Mucosa of rectum (tissue), 2 donors: ENCODE results near the gene LENG8.
"Not testable (repeated sequence)": the region's sequence is repeated elsewhere in the genome, so short reads cannot be mapped to it uniquely, and the experiment has no call there.

ENCODE experiments used
- H3K27ac ChIP-seq, 2 donors: one replicate each; pipeline ENCODE4 v1.7.0; 2013; ENCODE audit warnings: inconsistent platforms in 2 of 2, low read depth in 2 of 2, low read length in 2 of 2
- H3K27me3 ChIP-seq, 2 donors: one replicate each; pipeline ENCODE4 v1.7.0; 2013; ENCODE audit warnings: low read length in 2 of 2; ENCODE audit not compliant: control insufficient read depth in 2 of 2, insufficient read depth in 2 of 2
- H3K36me3 ChIP-seq, 2 donors: one replicate each; pipeline ENCODE4 v1.7.0; 2013; ENCODE audit warnings: low read length in 2 of 2; ENCODE audit not compliant: control insufficient read depth in 2 of 2, insufficient read depth in 2 of 2
- H3K4me1 ChIP-seq, 2 donors: one replicate each; pipeline ENCODE4 v1.7.0; 2013; ENCODE audit warnings: low read length in 2 of 2, mild to moderate bottlenecking in 1 of 2; ENCODE audit not compliant: control insufficient read depth in 2 of 2, insufficient read depth in 2 of 2
- H3K4me3 ChIP-seq, 2 donors: one replicate each; pipeline ENCODE4 v1.7.0; 2013; ENCODE audit warnings: low read length in 2 of 2
- H3K9ac ChIP-seq, 2 donors: one replicate each; pipeline ENCODE4 v1.7.0; 2013; ENCODE audit warnings: low read length in 2 of 2, low read depth in 1 of 2, mild to moderate bottlenecking in 1 of 2
- H3K9me3 ChIP-seq, 2 donors: one replicate each; pipeline ENCODE4 v1.7.0; 2013; ENCODE audit warnings: low read length in 2 of 2; ENCODE audit not compliant: control insufficient read depth in 2 of 2
- donor health status: healthy.
- donor health status: Normal muscosa, but diverticular disease.

The LENG8 gene

GRCh38 chr19:54440641-54441040 lies 8.4 kb upstream of the LENG8 start:
- H3K4me1 ChIP-seq: peaks cover 5 to 6% of the 10 kb centered on the region in 2 donors
- H3K9me3 ChIP-seq: no peaks in the 10 kb centered on the region
- peaks cover 0 to 8% of the 10 kb centered on the region in 2 donors for H3K36me3 ChIP-seq
- H3K4me3 ChIP-seq: no peak overlapping the region
- H3K9ac ChIP-seq: no peak overlapping the region
- no peak overlapping the region for H3K27ac ChIP-seq
- H3K27me3 ChIP-seq: no peaks in the 10 kb centered on the region

GRCh38 chr19:54444737-54445136 lies 4.3 kb upstream of the LENG8 start:
- H3K27ac ChIP-seq: peak overlapping the region in 1 of 2 donors; percentile 32
- H3K27me3 ChIP-seq: no peaks in the 10 kb centered on the region
- H3K36me3 ChIP-seq: peaks cover 0 to 5% of the 10 kb centered on the region in 2 donors
- H3K4me1 ChIP-seq: peaks cover 8 to 14% of the 10 kb centered on the region in 2 donors
- H3K9me3 ChIP-seq: no peaks in the 10 kb centered on the region
- H3K9ac ChIP-seq: no peak overlapping the region
- no peak overlapping the region for H3K4me3 ChIP-seq

- not testable (repeated sequence) for H3K9ac ChIP-seq, H3K36me3 ChIP-seq, H3K4me3 ChIP-seq, H3K27ac ChIP-seq, H3K9me3 ChIP-seq, H3K27me3 ChIP-seq
- peaks cover 24 to 30% of the 10 kb centered on the region in 2 donors for H3K4me1 ChIP-seq
Observed at GRCh38 chr19:54446349-54446748, 2.6 kb upstream of the LENG8 start.

GRCh38 chr19:54448040-54448773 lies 792 bp upstream of the LENG8 start:
- peaks cover 29 to 30% of the 10 kb centered on the region in 2 donors for H3K4me1 ChIP-seq

DNA sequence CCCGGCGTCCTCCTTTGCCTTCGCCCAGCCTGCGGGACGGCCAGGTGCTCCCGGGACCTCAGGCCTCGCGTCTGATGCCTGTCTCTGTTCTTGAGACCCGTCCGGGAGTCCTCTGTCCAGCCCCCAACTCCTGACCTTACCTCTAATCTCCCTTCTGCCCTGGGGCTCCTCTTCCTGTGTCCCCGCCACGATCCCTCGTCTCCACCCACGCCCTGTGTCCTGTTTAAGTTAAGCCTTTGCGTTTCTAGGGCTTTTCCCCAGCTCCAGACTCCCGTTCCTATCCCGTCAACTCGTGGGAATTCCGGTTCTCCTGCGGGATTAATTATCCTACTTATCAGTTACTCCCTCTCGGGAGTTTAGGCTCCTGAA lies 686 bp downstream of the LENG8 start:
- Histone ChIP-seq H3K4me3 (peak overlapping the region; percentile 91 to 96), H3K27ac (peak overlapping the region; percentile 97 to 99), H3K36me3 (peaks cover 30 to 39% of the 10 kb centered on the region in 2 donors), H3K27me3 (no peaks in the 10 kb centered on the region), H3K9ac (peak overlapping the region; percentile 86 to 97), H3K4me1 (peaks cover 29 to 30% of the 10 kb centered on the region in 2 donors), H3K9me3 (no peaks in the 10 kb centered on the region)

More at GRCh38 chr19:54448040-54448773, 792 bp upstream of the LENG8 start:
- no peaks in the 10 kb centered on the region for H3K9me3 ChIP-seq
- H3K9ac ChIP-seq: peak overlapping the region; percentile 86 to 97
- H3K4me3 ChIP-seq: peak overlapping the region; percentile 91 to 96
- H3K36me3 ChIP-seq: peaks cover 15 to 24% of the 10 kb centered on the region in 2 donors
- peak overlapping the region; percentile 97 to 99 for H3K27ac ChIP-seq
- no peaks in the 10 kb centered on the region for H3K27me3 ChIP-seq

GRCh38 chr19:54451331-54451871 lies 2.4 kb downstream of the LENG8 start:
- Histone ChIP-seq H3K9ac (no peak overlapping the region), H3K27me3 (no peaks in the 10 kb centered on the region), H3K36me3 (peaks cover 47 to 56% of the 10 kb centered on the region in 2 donors), H3K4me1 (peaks cover 24 to 26% of the 10 kb centered on the region in 2 donors), H3K4me3 (no peak overlapping the region), H3K27ac (no peak overlapping the region), H3K9me3 (no peaks in the 10 kb centered on the region)

GRCh38 chr19:54451997-54452396 lies 3.0 kb downstream of the LENG8 start:
- peaks cover 53 to 62% of the 10 kb centered on the region in 2 donors for H3K36me3 ChIP-seq
- no peak overlapping the region for H3K27ac ChIP-seq
- peaks cover 24 to 26% of the 10 kb centered on the region in 2 donors for H3K4me1 ChIP-seq
- no peaks in the 10 kb centered on the region for H3K27me3 ChIP-seq
- no peak overlapping the region for H3K4me3 ChIP-seq
- no peak overlapping the region for H3K9ac ChIP-seq
- no peaks in the 10 kb centered on the region for H3K9me3 ChIP-seq

GRCh38 chr19:54452626-54453025 lies 3.6 kb downstream of the LENG8 start:
- Histone ChIP-seq H3K9me3 (no peaks in the 10 kb centered on the region), H3K36me3 (peaks cover 58 to 67% of the 10 kb centered on the region in 2 donors), H3K9ac (no peak overlapping the region), H3K27ac (no peak overlapping the region), H3K4me1 (peaks cover 19 to 24% of the 10 kb centered on the region in 2 donors), H3K27me3 (no peaks in the 10 kb centered on the region), H3K4me3 (no peak overlapping the region)

- H3K27me3 ChIP-seq: no peaks in the 10 kb centered on the region
- peaks cover 73 to 82% of the 10 kb centered on the region in 2 donors for H3K36me3 ChIP-seq
- no peak overlapping the region for H3K9ac ChIP-seq
- H3K4me3 ChIP-seq: no peak overlapping the region
- no peak overlapping the region for H3K27ac ChIP-seq
- no peaks in the 10 kb centered on the region for H3K9me3 ChIP-seq
- peaks cover 17 to 21% of the 10 kb centered on the region in 2 donors for H3K4me1 ChIP-seq
Observed at GRCh38 chr19:54453921-54454780, 5.2 kb downstream of the LENG8 start.
